HepG2 (cell line): ENCODE results near the gene HPS1. TPM values are rescaled to one million over a fixed set of nuclear protein-coding genes. Genes with fewer than 3 reads are reported as not detected.

ENCODE experiments used
- GTF2F1 ChIP-seq: fragments of 150-350 bp; IDR thresholded peaks from 2 replicates; pipeline ENCODE4 v1.6.1; 2014; ENCODE audit warnings: low read length
- IKZF4 ChIP-seq: sonication (generic); formaldehyde crosslinking; IDR thresholded peaks from 2 replicates; pipeline ENCODE4 v1.5.1; 2020; ENCODE audit warnings: borderline replicate concordance, mild to moderate bottlenecking, low read depth, missing genetic modification reagents; ENCODE audit errors: not compliant biosample characterization
- SIX1 ChIP-seq: sonication (generic); formaldehyde crosslinking; IDR thresholded peaks from 2 replicates; pipeline ENCODE4 v1.4.0; 2020; ENCODE audit warnings: missing genetic modification reagents, borderline replicate concordance
- ZNF501 ChIP-seq: sonication (generic); formaldehyde crosslinking; IDR thresholded peaks from 2 replicates; pipeline ENCODE4 v1.5.1; 2020; ENCODE audit warnings: mild to moderate bottlenecking, moderate library complexity, missing genetic modification reagents
- polyA plus RNA-seq, 8 experiments: library from polyadenylated mRNA; depleted of rRNA in 3 of 8; stranded (reverse) in 7 of 8; unstranded in 1 of 8; fragments of >200 nt; fragmentation: Illumina TruSeq in 4 of 8; extraction: Trizol in 4 of 8; gene quantifications; 2 replicates each; pipeline versions ENCODE4 v1.2.1 to v1.2.3, GENCODE V29; 2011 to 2016; ENCODE audit warnings: low read depth in 4 of 8, missing spikeins in 1 of 8, mixed read lengths in 1 of 8; ENCODE audit not compliant: insufficient read depth in 1 of 8
- total RNA-seq, 5 experiments: library from RNA; depleted of rRNA; stranded (reverse); fragments of >200 nt; fragmentation: Illumina TruSeq; extraction: Trizol; gene quantifications; 2 replicates each; pipeline ENCODE4 v1.2.3, GENCODE V29; 2016; ENCODE audit warnings: low read depth in 1 of 5
- TF ChIP-seq, protein P1 (sequence below): sonication (generic); formaldehyde crosslinking; IDR thresholded peaks from 2 replicates; pipeline ENCODE4 v1.4.0; 2020; ENCODE audit warnings: missing genetic modification reagents, borderline replicate concordance
- TF ChIP-seq, protein P2 (sequence below): IDR thresholded peaks from 2 replicates; pipeline ENCODE4 v1.6.1; 2018; ENCODE audit warnings: missing genetic modification reagents, mild to moderate bottlenecking, missing compliant biosample characterization
- TF ChIP-seq, protein P3 (sequence below): sonication (generic); formaldehyde crosslinking; IDR thresholded peaks from 2 replicates; pipeline ENCODE4 v1.8.1; 2023; ENCODE audit warnings: mild to moderate bottlenecking, missing genetic modification reagents
- TF ChIP-seq, protein P4 (sequence below): sonication (generic); formaldehyde crosslinking; IDR thresholded peaks from 2 replicates; pipeline ENCODE4 v1.8.1; 2022; ENCODE audit warnings: mild to moderate bottlenecking, missing genetic modification reagents
- TF ChIP-seq, protein P5 (sequence below): sonication (generic); formaldehyde crosslinking; IDR thresholded peaks from 2 replicates; pipeline ENCODE4 v1.9.0; 2021; ENCODE audit warnings: missing genetic modification reagents, borderline replicate concordance
- TF ChIP-seq, protein P6 (sequence below): sonication (generic); formaldehyde crosslinking; IDR thresholded peaks from 2 replicates; pipeline ENCODE4 v1.8.0; 2022; ENCODE audit warnings: mild to moderate bottlenecking, missing genetic modification reagents, moderate library complexity
- TF ChIP-seq, protein P7 (sequence below): sonication (generic); formaldehyde crosslinking; IDR thresholded peaks from 2 replicates; pipeline ENCODE4 v1.4.0; 2020; ENCODE audit warnings: low read depth, missing genetic modification reagents

The HPS1 gene
- total and polyA plus RNA-seq, 2 of the 13 experiments (the other 11 are each of a cell fraction or from before 2014, with no cell fraction given), result 24.6 to 25.8 TPM

DNA sequence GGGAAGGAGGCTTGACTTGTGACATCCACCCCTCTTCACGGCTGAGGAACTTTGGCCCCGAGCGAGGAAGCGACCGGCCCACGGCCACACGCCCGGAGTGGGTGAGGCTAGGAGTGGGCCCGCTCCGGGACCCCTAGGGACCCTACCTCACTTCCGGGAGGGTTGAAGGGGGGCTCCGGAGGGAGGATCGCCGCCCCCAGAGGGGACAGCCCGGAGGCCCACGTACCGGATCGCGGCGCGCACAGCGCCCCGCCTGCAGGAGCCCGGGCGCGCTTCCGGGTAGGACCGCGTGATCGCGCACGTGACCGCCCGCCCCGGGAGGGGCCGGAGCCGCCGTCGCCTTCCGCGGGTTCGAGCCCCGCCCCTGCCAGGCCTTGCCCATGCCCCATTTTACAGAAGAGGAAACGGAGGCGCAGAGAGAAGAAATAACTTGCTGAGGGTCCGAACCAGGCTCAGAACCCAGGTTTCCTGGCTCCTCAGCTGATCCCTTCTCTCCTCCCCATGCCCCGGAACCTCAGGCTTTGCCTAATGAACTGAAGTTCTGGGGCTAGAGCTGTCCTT, at the start of gene HPS1 (continued):
- TF ChIP-seq, protein P1, sequence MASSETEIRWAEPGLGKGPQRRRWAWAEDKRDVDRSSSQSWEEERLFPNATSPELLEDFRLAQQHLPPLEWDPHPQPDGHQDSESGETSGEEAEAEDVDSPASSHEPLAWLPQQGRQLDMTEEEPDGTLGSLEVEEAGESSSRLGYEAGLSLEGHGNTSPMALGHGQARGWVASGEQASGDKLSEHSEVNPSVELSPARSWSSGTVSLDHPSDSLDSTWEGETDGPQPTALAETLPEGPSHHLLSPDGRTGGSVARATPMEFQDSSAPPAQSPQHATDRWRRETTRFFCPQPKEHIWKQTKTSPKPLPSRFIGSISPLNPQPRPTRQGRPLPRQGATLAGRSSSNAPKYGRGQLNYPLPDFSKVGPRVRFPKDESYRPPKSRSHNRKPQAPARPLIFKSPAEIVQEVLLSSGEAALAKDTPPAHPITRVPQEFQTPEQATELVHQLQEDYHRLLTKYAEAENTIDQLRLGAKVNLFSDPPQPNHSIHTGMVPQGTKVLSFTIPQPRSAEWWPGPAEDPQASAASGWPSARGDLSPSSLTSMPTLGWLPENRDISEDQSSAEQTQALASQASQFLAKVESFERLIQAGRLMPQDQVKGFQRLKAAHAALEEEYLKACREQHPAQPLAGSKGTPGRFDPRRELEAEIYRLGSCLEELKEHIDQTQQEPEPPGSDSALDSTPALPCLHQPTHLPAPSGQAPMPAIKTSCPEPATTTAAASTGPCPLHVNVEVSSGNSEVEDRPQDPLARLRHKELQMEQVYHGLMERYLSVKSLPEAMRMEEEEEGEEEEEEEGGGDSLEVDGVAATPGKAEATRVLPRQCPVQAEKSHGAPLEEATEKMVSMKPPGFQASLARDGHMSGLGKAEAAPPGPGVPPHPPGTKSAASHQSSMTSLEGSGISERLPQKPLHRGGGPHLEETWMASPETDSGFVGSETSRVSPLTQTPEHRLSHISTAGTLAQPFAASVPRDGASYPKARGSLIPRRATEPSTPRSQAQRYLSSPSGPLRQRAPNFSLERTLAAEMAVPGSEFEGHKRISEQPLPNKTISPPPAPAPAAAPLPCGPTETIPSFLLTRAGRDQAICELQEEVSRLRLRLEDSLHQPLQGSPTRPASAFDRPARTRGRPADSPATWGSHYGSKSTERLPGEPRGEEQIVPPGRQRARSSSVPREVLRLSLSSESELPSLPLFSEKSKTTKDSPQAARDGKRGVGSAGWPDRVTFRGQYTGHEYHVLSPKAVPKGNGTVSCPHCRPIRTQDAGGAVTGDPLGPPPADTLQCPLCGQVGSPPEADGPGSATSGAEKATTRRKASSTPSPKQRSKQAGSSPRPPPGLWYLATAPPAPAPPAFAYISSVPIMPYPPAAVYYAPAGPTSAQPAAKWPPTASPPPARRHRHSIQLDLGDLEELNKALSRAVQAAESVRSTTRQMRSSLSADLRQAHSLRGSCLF (CRISPR knock-in tag), result 0 out of 2 replicates have a peak, but pooled peaks have one; percentile 33
- peak; percentile 73 for TF ChIP-seq ZNF501
- TF ChIP-seq SIX1 (CRISPR knock-in tag), result no peak
- TF ChIP-seq, protein P2, sequence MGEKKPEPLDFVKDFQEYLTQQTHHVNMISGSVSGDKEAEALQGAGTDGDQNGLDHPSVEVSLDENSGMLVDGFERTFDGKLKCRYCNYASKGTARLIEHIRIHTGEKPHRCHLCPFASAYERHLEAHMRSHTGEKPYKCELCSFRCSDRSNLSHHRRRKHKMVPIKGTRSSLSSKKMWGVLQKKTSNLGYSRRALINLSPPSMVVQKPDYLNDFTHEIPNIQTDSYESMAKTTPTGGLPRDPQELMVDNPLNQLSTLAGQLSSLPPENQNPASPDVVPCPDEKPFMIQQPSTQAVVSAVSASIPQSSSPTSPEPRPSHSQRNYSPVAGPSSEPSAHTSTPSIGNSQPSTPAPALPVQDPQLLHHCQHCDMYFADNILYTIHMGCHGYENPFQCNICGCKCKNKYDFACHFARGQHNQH, result no peak
- TF ChIP-seq, protein P3, sequence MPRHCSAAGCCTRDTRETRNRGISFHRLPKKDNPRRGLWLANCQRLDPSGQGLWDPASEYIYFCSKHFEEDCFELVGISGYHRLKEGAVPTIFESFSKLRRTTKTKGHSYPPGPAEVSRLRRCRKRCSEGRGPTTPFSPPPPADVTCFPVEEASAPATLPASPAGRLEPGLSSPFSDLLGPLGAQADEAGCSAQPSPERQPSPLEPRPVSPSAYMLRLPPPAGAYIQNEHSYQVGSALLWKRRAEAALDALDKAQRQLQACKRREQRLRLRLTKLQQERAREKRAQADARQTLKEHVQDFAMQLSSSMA (CRISPR knock-in tag), result no peak
- TF ChIP-seq, protein P4, sequence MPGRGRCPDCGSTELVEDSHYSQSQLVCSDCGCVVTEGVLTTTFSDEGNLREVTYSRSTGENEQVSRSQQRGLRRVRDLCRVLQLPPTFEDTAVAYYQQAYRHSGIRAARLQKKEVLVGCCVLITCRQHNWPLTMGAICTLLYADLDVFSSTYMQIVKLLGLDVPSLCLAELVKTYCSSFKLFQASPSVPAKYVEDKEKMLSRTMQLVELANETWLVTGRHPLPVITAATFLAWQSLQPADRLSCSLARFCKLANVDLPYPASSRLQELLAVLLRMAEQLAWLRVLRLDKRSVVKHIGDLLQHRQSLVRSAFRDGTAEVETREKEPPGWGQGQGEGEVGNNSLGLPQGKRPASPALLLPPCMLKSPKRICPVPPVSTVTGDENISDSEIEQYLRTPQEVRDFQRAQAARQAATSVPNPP (CRISPR knock-in tag), result no peak
- TF ChIP-seq IKZF4 (CRISPR knock-in tag), result no peak
- TF ChIP-seq, protein P5, sequence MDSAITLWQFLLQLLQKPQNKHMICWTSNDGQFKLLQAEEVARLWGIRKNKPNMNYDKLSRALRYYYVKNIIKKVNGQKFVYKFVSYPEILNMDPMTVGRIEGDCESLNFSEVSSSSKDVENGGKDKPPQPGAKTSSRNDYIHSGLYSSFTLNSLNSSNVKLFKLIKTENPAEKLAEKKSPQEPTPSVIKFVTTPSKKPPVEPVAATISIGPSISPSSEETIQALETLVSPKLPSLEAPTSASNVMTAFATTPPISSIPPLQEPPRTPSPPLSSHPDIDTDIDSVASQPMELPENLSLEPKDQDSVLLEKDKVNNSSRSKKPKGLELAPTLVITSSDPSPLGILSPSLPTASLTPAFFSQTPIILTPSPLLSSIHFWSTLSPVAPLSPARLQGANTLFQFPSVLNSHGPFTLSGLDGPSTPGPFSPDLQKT (CRISPR knock-in tag), result 0 out of 2 replicates have a peak, but pooled peaks have one; percentile 22
- TF ChIP-seq GTF2F1, result no peak
- TF ChIP-seq, protein P6, sequence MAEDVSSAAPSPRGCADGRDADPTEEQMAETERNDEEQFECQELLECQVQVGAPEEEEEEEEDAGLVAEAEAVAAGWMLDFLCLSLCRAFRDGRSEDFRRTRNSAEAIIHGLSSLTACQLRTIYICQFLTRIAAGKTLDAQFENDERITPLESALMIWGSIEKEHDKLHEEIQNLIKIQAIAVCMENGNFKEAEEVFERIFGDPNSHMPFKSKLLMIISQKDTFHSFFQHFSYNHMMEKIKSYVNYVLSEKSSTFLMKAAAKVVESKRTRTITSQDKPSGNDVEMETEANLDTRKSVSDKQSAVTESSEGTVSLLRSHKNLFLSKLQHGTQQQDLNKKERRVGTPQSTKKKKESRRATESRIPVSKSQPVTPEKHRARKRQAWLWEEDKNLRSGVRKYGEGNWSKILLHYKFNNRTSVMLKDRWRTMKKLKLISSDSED, result no peak
- TF ChIP-seq, protein P7, sequence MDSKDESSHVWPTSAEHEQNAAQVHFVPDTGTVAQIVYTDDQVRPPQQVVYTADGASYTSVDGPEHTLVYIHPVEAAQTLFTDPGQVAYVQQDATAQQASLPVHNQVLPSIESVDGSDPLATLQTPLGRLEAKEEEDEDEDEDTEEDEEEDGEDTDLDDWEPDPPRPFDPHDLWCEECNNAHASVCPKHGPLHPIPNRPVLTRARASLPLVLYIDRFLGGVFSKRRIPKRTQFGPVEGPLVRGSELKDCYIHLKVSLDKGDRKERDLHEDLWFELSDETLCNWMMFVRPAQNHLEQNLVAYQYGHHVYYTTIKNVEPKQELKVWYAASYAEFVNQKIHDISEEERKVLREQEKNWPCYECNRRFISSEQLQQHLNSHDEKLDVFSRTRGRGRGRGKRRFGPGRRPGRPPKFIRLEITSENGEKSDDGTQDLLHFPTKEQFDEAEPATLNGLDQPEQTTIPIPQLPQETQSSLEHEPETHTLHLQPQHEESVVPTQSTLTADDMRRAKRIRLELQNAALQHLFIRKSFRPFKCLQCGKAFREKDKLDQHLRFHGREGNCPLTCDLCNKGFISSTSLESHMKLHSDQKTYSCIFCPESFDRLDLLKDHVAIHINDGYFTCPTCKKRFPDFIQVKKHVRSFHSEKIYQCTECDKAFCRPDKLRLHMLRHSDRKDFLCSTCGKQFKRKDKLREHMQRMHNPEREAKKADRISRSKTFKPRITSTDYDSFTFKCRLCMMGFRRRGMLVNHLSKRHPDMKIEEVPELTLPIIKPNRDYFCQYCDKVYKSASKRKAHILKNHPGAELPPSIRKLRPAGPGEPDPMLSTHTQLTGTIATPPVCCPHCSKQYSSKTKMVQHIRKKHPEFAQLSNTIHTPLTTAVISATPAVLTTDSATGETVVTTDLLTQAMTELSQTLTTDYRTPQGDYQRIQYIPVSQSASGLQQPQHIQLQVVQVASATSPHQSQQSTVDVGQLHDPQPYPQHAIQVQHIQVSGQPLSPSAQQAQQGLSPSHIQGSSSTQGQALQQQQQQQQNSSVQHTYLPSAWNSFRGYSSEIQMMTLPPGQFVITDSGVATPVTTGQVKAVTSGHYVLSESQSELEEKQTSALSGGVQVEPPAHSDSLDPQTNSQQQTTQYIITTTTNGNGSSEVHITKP (CRISPR knock-in tag), result no peak
